Gastrocnemius medialis (tissue), 4 donors: ENCODE measurements around the gene CDK14. TPM values are rescaled to one million over a fixed set of nuclear protein-coding genes. Genes with fewer than 3 reads are reported as not detected.

Experiments
- ATAC-seq, 2 donors: fragments of 150-250 bp; one replicate each; pipeline ENCODE4 v1.9.1; 2016
- DNase-seq, 2 donors: peaks; one replicate each; pipeline ENCODE4 v3.0.0-alpha.2; 2019
- H3K27ac ChIP-seq, 4 donors: fragments of 200-600 bp; sonication (generic); 1 replicate in 1 of 4; 2 replicates in 3 of 4; pipeline ENCODE4 v1.5.1; 2016 to 2018; ENCODE audit warnings: mild to moderate bottlenecking in 2 of 4, moderate library complexity in 1 of 4
- H3K27me3 ChIP-seq, 3 donors: fragments of 200-600 bp; sonication (generic) in 2 of 3; 1 replicate in 1 of 3; 2 replicates in 2 of 3; pipeline versions ENCODE4 v1.5.1 to v1.6.0; 2016 to 2019; ENCODE audit warnings: mild to moderate bottlenecking in 1 of 3, moderate library complexity in 1 of 3
- H3K36me3 ChIP-seq, 2 donors: fragments of 200-600 bp; sonication (generic) in 1 of 2; one replicate each; pipeline ENCODE4 v1.5.1; 2017 to 2018
- H3K4me1 ChIP-seq, 2 donors: fragments of 200-600 bp; sonication (generic) in 1 of 2; one replicate each; pipeline ENCODE4 v1.5.1; 2016 to 2017; ENCODE audit warnings: mild to moderate bottlenecking in 2 of 2
- H3K4me3 ChIP-seq, 4 donors: fragments of 200-600 bp; sonication (generic) in 3 of 4; 1 replicate in 1 of 4; 2 replicates in 3 of 4; pipeline ENCODE4 v1.5.1; 2016 to 2019; ENCODE audit warnings: mild to moderate bottlenecking in 2 of 4
- H3K9me3 ChIP-seq, 3 donors: fragments of 200-600 bp; sonication (generic) in 2 of 3; 1 replicate in 1 of 3; 2 replicates in 2 of 3; pipeline ENCODE4 v1.5.1; 2016 to 2019
- CTCF ChIP-seq, 5 experiments: fragments of 450-650 bp in 3 of 5; fragments of 200-600 bp in 2 of 5; sonication (generic) in 2 of 5; IDR thresholded peaks in 4 of 5; conservative IDR thresholded peaks in 1 of 5; 1 replicate in 4 of 5; 2 replicates in 1 of 5; pipeline ENCODE4 v1.5.1; 2016 to 2019; ENCODE audit warnings: antibody characterized with exemption in 5 of 5, mild to moderate bottlenecking in 3 of 5, moderate library complexity in 3 of 5
- POLR2A ChIP-seq, 2 donors: fragments of 450-650 bp; IDR thresholded peaks; one replicate each; pipeline ENCODE4 v1.6.1; 2017; ENCODE audit warnings: antibody characterized with exemption in 2 of 2, mild to moderate bottlenecking in 2 of 2, moderate library complexity in 2 of 2
- in situ Hi-C, 4 donors: fragments of 200-750 bp; cut with MboI; loops; one replicate each; pipeline versions ENCODE4 v1.15.0 to v1.8.0; 2017; ENCODE audit warnings: low sequenced_read_pairs in 4 of 4
- intact Hi-C: fragments of 100-400 bp; cut with DNase I; formaldehyde crosslinking; loops from one replicate; pipeline ENCODE4 v1.15.1; 2023; ENCODE audit warnings: low total_unique reads
- total RNA-seq, 4 donors: library from RNA; depleted of rRNA; stranded (reverse); fragments of >200 nt; gene quantifications; one replicate each; pipeline versions ENCODE4 v1.1.0 to v1.2.3, GENCODE V29; 2016

CDK14 gene
- total RNA-seq, 4 donors from 2014 or later, result 3.9 to 8.6 (median 7.3) TPM

DNA sequence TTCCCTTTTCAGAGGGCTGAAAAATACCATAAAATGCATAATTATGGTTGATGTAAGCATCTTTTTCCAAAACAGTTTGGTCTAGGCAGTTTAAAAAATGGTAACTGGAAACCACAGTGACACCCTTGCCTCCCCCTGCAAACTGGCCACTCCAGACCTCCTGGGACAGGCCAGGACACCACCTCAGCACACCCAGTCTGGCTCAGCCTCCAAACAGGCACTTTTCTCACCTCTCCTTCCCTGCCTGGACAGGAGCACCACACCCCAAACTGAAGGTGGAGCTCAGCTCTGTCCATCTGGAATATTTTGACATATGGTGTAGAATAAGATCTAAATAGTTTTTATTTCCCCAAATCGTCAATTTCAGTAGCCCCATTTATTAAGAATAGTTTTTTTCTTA is 78.5 kb downstream of the CDK14 start:
- no peak for DNase-seq
- intact Hi-C loops (no loop called here), in situ Hi-C loops (no loop called here)
- H3K27ac ChIP-seq, result no peak overlapping the region
- no peaks in the 10 kb centered on the region for H3K36me3 ChIP-seq
- no peak overlapping the region for H3K4me3 ChIP-seq
- ATAC-seq, result no peak
- H3K27me3 ChIP-seq, result no peaks in the 10 kb centered on the region
- H3K9me3 ChIP-seq, result no peaks in the 10 kb centered on the region
- TF ChIP-seq POLR2A (IDR thresholded peaks at IDR 0.05), result no peak
- TF ChIP-seq CTCF (IDR thresholded peaks at IDR 0.05 in 4 of 5, conservative IDR thresholded peaks at IDR 0.05 in 1 of 5), result no peak
- H3K4me1 ChIP-seq, result peaks cover 9 to 19% of the 10 kb centered on the region in 2 donors

GRCh38 chr7:90675982-90676381 is 79.9 kb downstream of the CDK14 start:
- H3K4me3 ChIP-seq, result no peak overlapping the region
- TF ChIP-seq POLR2A (IDR thresholded peaks at IDR 0.05) (no peak), CTCF (IDR thresholded peaks at IDR 0.05 in 4 of 5, conservative IDR thresholded peaks at IDR 0.05 in 1 of 5) (no peak)
- ATAC-seq, result no peak
- H3K4me1 ChIP-seq, result peaks cover 10 to 20% of the 10 kb centered on the region in 2 donors
- H3K36me3 ChIP-seq, result no peaks in the 10 kb centered on the region
- no peak for DNase-seq
- no peak overlapping the region for H3K27ac ChIP-seq
- intact Hi-C loops (no loop called here), in situ Hi-C loops (no loop called here)
- no peaks in the 10 kb centered on the region for H3K9me3 ChIP-seq
- no peaks in the 10 kb centered on the region for H3K27me3 ChIP-seq

DNA sequence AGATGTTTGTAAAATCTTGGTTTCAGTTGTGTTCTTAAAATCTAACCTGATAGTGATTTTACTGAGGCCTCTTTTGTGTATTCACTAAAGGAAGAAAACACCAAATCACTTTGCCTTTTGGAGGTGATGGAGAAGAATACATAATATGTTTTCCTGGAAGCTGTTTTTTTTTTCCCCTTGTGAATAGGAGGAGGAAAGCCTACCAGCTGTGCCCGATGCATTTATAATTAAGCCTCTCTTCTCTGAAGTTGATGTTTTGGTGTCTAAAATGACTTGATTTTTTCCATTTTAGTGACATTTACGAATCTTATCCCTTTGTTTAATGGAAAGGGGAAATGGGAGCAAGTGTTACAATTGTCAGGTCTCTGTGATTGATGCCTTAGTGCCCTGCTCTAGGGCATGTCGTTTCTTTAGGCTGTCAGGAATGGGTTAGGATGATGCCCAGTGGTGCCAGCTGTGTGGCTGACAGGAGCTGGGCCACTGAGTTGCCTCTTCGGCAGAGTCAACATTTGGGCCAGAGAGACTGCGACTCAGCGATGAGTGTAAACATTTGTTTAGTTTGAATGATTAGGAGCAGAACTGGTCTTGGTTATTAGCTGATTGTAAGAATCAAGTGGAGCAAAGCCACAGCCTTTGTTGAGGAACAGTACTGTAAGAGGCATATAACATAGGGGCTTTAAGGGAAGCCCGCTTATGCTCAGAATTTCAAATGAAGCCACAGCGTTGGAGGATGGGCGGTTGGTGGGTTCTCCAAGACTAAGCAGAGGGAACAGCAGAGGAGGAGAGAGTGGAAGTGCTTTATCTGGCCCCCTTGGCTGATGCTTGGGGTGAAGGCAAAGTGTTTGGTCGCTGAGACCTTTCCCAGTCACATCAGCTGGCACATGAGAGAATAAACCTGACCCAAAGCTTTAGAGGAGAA is 81.6 kb downstream of the CDK14 start:
- in situ Hi-C loops, result no loop called here
- Histone ChIP-seq H3K27ac (no peak overlapping the region), H3K36me3 (no peaks in the 10 kb centered on the region), H3K27me3 (no peaks in the 10 kb centered on the region), H3K4me3 (no peak overlapping the region), H3K9me3 (no peaks in the 10 kb centered on the region), H3K4me1 (peaks cover 16 to 38% of the 10 kb centered on the region in 2 donors)
- no peak for TF ChIP-seq CTCF (IDR thresholded peaks at IDR 0.05 in 4 of 5, conservative IDR thresholded peaks at IDR 0.05 in 1 of 5)
- no peak for TF ChIP-seq POLR2A (IDR thresholded peaks at IDR 0.05)
- DNase-seq (no peak), ATAC-seq (no peak)
- intact Hi-C loops, result no loop called here

GRCh38 chr7:90678986-90679385 is 82.9 kb downstream of the CDK14 start:
- DNase-seq (no peak), ATAC-seq (no peak)
- Histone ChIP-seq H3K4me1 (peaks cover 16 to 41% of the 10 kb centered on the region in 2 donors), H3K27ac (no peak overlapping the region), H3K9me3 (no peaks in the 10 kb centered on the region), H3K36me3 (no peaks in the 10 kb centered on the region), H3K27me3 (no peaks in the 10 kb centered on the region), H3K4me3 (no peak overlapping the region)
- in situ Hi-C loops, result no loop called here
- TF ChIP-seq POLR2A (IDR thresholded peaks at IDR 0.05) (no peak), CTCF (IDR thresholded peaks at IDR 0.05 in 4 of 5, conservative IDR thresholded peaks at IDR 0.05 in 1 of 5) (no peak)
- intact Hi-C loops, result no loop called here
